Head of caudate nucleus (tissue), 42 donors: ENCODE data around the gene C5orf15.
A peak's percentile ranks its signal among the peaks of the same experiment; 100 is the strongest.

Source experiments
- DNase-seq, 42 donors: peaks; one replicate each; pipeline versions ENCODE4 v3.0.0 to v3.0.0-alpha.2; 2020 to 2021; ENCODE audit warnings: mixed read lengths in 7 of 42
- intact Hi-C: fragments of 100-400 bp; cut with DNase I; formaldehyde crosslinking; loops from one replicate; pipeline ENCODE4 v1.15.0; 2022

The C5orf15 gene

DNA sequence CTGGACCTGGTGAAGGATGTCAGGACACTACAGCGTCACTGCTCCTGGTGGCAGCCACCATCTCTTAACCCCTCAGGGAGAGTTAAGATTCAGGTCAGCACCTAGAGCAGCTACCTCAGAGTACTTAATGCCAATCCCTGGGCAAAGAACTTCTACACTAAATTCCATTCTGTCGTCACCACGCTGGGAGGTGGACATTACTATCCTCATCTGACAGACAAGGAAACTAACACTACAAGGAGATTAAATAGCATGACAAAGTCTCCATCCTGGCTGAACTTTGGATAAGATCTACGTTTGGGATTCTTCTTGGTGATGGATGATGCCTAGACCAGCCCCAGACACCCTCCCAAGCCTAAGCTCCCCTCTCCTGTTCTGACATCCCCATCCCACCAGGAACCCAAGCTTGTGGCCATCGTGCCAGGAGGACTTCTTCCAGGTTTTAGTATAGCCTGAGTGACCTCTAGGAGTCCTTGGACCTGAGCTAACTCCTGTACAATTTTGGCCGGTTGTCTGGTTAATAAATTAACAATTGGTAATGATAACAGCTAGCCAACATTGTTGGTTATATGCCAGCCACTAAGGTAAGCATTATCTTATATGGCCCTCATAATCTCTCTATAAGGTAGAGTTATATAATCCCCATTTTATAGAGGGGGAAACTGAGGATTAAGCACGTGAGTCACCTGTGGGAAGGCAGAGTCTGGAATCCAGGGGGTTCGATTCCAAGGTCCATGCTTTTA is 54.8 kb downstream of the C5orf15 start:
- intact Hi-C loops = no loop called here
- DNase-seq = no peak

DNA sequence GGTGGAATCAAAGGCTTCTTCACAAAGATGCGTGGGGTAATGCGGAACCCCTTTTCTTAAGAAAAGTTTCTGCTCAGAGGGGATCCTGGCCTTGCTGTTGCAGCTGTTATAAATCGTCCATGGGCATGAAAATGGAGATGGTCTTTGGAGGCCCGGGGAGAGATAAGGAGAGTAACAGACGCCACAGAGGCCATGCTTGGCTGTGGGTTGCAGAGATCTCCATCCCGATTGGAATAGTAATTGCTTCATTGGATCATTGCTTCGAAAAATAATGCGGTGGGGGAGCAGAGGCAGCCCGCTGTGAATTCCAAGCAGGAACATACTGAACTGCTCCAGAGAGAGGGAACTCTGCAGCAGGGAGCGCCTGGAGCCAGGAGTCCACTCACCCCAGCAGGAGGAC is 55.5 kb downstream of the C5orf15 start:
- intact Hi-C loops = no loop called here

DNA sequence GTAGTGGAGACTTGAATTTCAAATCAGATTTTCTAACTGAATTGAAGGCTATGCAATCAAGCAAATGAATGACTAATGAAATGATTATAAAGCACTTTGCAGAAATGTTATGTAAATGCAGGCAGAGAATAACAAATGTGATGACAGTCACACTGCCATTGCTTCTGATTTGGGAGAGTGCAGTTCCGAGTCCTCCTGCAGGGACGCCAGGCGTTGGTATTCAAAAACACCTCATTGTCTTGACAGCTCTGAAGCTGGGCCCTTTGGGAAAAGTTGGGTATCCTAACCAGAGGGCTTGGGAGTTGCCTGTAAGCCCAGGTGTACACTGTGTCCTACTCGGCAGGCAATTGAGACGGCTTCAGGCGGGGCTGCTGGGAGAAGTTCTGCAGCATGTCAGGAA is 57.9 kb downstream of the C5orf15 start:
- intact Hi-C loops = no loop called here
- peak in 1 of 42 donors; percentile 51 for DNase-seq

More for the DNA sequence above, 55.5 kb downstream of the C5orf15 start:
- no peak for DNase-seq

DNA sequence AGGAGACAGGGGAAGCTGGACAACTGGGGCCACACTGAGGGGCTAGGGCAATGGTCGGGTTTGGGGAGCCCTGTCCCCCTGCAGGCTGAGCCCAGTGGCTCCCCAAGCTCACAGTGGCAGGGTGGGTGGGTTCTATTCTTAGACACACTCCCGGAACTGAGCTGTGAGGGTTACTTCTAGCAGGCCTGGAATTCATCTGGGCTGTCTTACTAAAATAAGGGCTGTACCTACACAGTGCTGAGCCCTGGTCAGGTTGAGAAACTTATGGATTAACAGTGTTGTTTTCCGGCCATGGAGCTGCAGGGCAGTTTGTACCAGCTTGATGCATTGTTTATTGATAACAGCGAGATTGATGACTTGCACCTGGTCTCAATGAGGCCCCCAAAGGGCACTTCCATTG is 58.8 kb downstream of the C5orf15 start:
- intact Hi-C loops = no loop called here
- no peak for DNase-seq

DNA sequence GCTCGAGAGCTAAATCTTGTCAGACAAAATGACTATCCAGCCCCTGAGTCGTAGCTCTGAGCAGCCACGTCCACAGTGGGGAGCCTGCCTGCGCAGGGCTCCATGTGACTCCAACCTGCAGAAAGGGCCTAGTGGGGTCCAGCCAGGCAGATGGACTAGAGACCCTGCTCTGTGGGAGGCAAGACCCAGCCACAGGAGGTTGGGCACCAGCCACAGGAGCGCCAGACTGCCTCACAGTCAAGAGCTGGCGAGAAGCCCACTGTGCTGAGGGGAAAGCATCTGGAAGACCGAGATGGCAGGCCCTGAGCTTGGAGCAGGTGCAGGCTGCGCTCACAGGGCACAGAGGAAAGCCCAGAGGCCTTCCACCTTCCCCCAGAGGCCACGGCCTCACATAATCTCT is 61.4 kb downstream of the C5orf15 start:
- peak in 35 of 42 donors; percentile 18 to 66 (median 40) for DNase-seq
- intact Hi-C loops = no loop called here

DNA sequence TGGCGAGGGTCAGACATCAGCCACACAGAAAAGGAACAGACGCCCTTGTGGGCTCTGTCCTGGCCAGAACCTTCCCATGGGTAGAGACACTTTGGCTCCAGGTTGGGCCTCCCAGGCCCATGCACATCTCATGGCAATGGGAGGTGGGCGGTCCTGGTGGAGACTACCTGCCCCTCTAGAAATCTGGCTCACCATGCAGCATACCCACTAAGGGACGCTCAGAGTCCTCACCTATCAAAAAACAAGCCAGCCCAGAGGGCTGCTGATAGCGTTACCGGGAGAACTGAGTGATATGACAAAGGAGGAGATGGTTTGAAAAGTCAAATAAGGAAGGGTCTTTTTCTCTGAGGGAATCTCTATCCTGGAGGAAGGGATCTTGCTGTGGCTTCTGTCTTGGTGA is 62.1 kb downstream of the C5orf15 start:
- no peak for DNase-seq
- intact Hi-C loops = no loop called here
